Spleen (tissue), 11 donors: ENCODE results near the gene SLC10A2. TPM values are rescaled to one million over a fixed set of nuclear protein-coding genes. Genes with fewer than 3 reads are reported as not detected.

Source experiments
- DNase-seq: peaks from one replicate; pipeline ENCODE4 v3.0.0-alpha.2; 2020
- H3K27ac ChIP-seq, 8 donors: fragments of 200-600 bp; sonication (generic) in 7 of 8; 1 replicate in 4 of 8; 2 replicates in 4 of 8; pipeline versions ENCODE4 v1.5.0 to v1.8.0; 2016 to 2021; ENCODE audit warnings: inconsistent platforms in 4 of 8, mild to moderate bottlenecking in 4 of 8, moderate library complexity in 1 of 8
- H3K27me3 ChIP-seq, 7 donors: fragments of 200-600 bp; sonication (generic) in 6 of 7; replicated peaks in 1 of 7; 1 replicate in 4 of 7; 2 replicates in 3 of 7; pipeline versions ENCODE4 v1.5.0 to v1.8.0; 2016 to 2021; ENCODE audit warnings: inconsistent platforms in 3 of 7, mild to moderate bottlenecking in 1 of 7
- H3K36me3 ChIP-seq, 6 donors: fragments of 200-600 bp; sonication (generic) in 5 of 6; 1 replicate in 4 of 6; 2 replicates in 2 of 6; pipeline versions ENCODE4 v1.5.0 to v1.8.0; 2016 to 2021; ENCODE audit warnings: inconsistent platforms in 2 of 6
- H3K4me1 ChIP-seq, 6 donors: fragments of 200-600 bp; sonication (generic) in 5 of 6; 1 replicate in 3 of 6; 2 replicates in 3 of 6; pipeline versions ENCODE4 v1.5.0 to v1.8.0; 2016 to 2021; ENCODE audit warnings: inconsistent platforms in 3 of 6
- H3K4me3 ChIP-seq, 8 donors: fragments of 200-600 bp; sonication (generic) in 7 of 8; 1 replicate in 4 of 8; 2 replicates in 4 of 8; pipeline versions ENCODE4 v1.5.0 to v1.8.0; 2016 to 2021; ENCODE audit warnings: inconsistent platforms in 4 of 8, mild to moderate bottlenecking in 4 of 8, moderate library complexity in 2 of 8
- H3K9me3 ChIP-seq, 8 donors: fragments of 200-600 bp; sonication (generic) in 7 of 8; 1 replicate in 4 of 8; 2 replicates in 4 of 8; pipeline versions ENCODE4 v1.5.0 to v1.8.0; 2016 to 2021; ENCODE audit warnings: inconsistent platforms in 4 of 8
- POLR2A ChIP-seq, 3 donors: fragments of 450-650 bp; IDR thresholded peaks; one replicate each; pipeline ENCODE4 v1.5.1; 2017; ENCODE audit warnings: antibody characterized with exemption in 3 of 3, mild to moderate bottlenecking in 1 of 3
- POLR2AphosphoS5 ChIP-seq, 3 donors: sonication (generic); formaldehyde crosslinking; IDR thresholded peaks; one replicate each; pipeline ENCODE4 v1.5.1; 2017; ENCODE audit warnings: antibody characterized with exemption in 3 of 3
- WGBS, 5 donors: extraction: QIAGEN DNeasy Blood & Tissue Kit in 3 of 5; methylation state at CpG; one replicate each; pipeline versions ENCODE4 v1.1.5 to v1.1.7; 2013 to 2018; 5-methylcytosine and 5-hydroxymethylcytosine counted together
- intact Hi-C: fragments of 100-400 bp; cut with DNase I; formaldehyde crosslinking; loops from one replicate; pipeline ENCODE4 v1.15.0; 2023; ENCODE audit warnings: low total_unique reads
- polyA plus RNA-seq, 3 donors: library from polyadenylated mRNA; stranded (reverse); fragments of 200-250 nt; gene quantifications; one replicate each; pipeline ENCODE4 v1.2.1, GENCODE V29; 2013
- total RNA-seq, 7 donors: library from RNA; depleted of rRNA in 3 of 7; stranded (reverse); fragments of >200 nt in 3 of 7; fragmentation: NEBNext Ultra II Directional in 4 of 7; extraction: Animal tissue kit (Norgen Biotek cat#: 25700) in 4 of 7; gene quantifications; one replicate each; pipeline versions ENCODE4 v1.1.0 to v1.2.1, GENCODE V29; 2016 to 2021
- TF ChIP-seq, protein P1 (sequence below), 11 experiments: fragments of 200-600 bp in 7 of 11; fragments of 450-650 bp in 4 of 11; sonication (generic) in 4 of 11; IDR thresholded peaks in 8 of 11; conservative IDR thresholded peaks in 3 of 11; 1 replicate in 7 of 11; 2 replicates in 4 of 11; pipeline versions ENCODE4 v1.4.0 to v1.8.0; 2016 to 2021; ENCODE audit warnings: antibody characterized with exemption in 11 of 11, inconsistent platforms in 4 of 11, mild to moderate bottlenecking in 1 of 11
- donor health status: healthy with polysubstance abuse.
- donor health status: DM: no; HTN: no; CAD: no; lungs with moderate emphysema.
- donor health status: DM: no; HTN: no; CAD: no.
- donor health status: Bipolar disorder and iron deficiency.
- donor health status: healthy.
- donor health status: DM: no; HTN: no; CAD: no.
- donor health status: DM: yes; HTN: yes; CAD: no.

SLC10A2 gene
- total and polyA plus RNA-seq, 10 donors: not detected

DNA sequence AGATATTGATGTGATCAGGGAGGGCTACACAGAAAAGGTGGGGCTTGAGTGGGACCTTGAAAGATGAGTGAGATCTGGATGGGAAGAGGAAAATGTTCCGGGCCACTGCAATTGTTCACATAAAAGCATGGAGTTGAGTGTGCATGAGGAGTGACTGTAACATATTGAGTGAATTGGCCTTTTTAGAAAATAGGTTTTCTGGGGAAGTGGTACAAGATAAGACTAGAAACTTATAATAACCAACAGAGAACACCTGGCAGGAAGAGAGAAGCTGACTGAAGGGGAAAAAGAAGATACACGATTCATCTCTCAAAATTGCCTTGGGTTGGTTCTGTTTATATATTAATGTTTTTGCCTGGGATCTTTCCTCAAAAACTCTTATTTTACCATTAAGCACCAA, 32.2 kb downstream of the SLC10A2 start:
- intact Hi-C loops: no loop called here
- Histone ChIP-seq H3K4me3 (no peak overlapping the region), H3K27me3 (no peaks in the 10 kb centered on the region), H3K27ac (no peak overlapping the region), H3K9me3 (peaks cover 0 to 4% (median 0%) of the 10 kb centered on the region in 8 donors), H3K4me1 (peaks cover 0 to 26% (median 4%) of the 10 kb centered on the region in 6 donors), H3K36me3 (no peaks in the 10 kb centered on the region)
- no peak for DNase-seq
- TF ChIP-seq, protein P1, sequence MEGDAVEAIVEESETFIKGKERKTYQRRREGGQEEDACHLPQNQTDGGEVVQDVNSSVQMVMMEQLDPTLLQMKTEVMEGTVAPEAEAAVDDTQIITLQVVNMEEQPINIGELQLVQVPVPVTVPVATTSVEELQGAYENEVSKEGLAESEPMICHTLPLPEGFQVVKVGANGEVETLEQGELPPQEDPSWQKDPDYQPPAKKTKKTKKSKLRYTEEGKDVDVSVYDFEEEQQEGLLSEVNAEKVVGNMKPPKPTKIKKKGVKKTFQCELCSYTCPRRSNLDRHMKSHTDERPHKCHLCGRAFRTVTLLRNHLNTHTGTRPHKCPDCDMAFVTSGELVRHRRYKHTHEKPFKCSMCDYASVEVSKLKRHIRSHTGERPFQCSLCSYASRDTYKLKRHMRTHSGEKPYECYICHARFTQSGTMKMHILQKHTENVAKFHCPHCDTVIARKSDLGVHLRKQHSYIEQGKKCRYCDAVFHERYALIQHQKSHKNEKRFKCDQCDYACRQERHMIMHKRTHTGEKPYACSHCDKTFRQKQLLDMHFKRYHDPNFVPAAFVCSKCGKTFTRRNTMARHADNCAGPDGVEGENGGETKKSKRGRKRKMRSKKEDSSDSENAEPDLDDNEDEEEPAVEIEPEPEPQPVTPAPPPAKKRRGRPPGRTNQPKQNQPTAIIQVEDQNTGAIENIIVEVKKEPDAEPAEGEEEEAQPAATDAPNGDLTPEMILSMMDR (IDR thresholded peaks at IDR 0.05 in 8 of 11, conservative IDR thresholded peaks at IDR 0.05 in 3 of 11): no peak
- no peak for TF ChIP-seq POLR2A (IDR thresholded peaks at IDR 0.05)
- TF ChIP-seq POLR2AphosphoS5 (IDR thresholded peaks at IDR 0.05): no peak
- WGBS, 5 donors: 44 to 61% (median 47%) methylated on average over 2 of the region's 2 CpGs

DNA sequence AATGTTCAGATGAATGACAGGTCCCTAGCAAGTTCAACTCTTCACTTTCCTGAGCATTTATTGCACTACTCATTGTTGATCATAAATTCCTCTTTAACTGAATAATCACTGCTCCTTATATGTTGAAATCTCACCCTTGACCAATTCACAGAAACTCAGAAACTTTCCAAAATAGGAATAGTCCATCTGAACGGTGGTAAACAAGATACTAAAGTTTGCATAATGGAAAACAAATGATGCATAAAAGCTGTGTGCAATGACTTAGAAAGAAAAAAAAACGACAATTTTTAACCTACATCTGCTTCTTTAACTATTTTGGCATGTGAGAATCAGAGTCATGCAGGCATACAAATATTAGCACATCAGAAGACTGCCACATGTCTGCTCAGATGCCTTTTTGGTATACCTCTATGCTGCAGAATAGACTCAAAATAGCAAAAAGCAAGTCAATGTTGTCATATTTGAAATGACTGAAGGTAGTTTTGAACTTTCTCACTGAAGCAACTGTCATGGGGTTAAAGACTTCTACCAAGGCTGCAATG, 34.8 kb downstream of the SLC10A2 start:
- Histone ChIP-seq H3K27me3 (no peaks in the 10 kb centered on the region), H3K9me3 (peaks cover 0 to 19% (median 15%) of the 10 kb centered on the region in 8 donors), H3K36me3 (no peaks in the 10 kb centered on the region), H3K27ac (peak overlapping the region in 3 of 8 donors; percentile 4 to 50 (median 7)), H3K4me3 (no peak overlapping the region), H3K4me1 (peaks cover 0 to 26% (median 4%) of the 10 kb centered on the region in 6 donors)
- WGBS, 5 donors: 33 to 55% (median 45%) methylated on average over 2 of the region's 2 CpGs
- intact Hi-C loops: no loop called here
- TF ChIP-seq POLR2A (IDR thresholded peaks at IDR 0.05) (no peak), POLR2AphosphoS5 (IDR thresholded peaks at IDR 0.05) (no peak)
- TF ChIP-seq, protein P1 (IDR thresholded peaks at IDR 0.05 in 8 of 11, conservative IDR thresholded peaks at IDR 0.05 in 3 of 11): no peak
- DNase-seq: no peak

DNA sequence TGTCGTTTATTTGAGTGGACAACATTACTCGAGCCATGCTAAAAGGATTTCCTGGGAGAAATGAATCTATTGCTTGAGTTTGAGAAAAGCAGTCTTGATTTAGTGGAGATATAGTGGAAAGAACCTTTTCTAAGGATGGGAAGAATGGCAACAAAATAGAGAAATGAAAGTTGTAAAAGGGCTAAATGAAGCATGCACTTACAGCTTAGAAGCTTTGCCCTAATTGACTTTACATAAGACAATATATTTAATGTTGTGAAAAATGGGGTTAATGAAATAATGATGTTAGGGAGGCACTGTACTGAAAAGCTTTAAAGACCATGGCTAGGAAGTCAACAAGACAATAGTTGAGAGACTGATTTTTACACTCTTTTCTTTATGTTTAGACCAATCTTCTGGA, 35.4 kb downstream of the SLC10A2 start:
- DNase-seq: no peak
- H3K27me3 ChIP-seq: no peaks in the 10 kb centered on the region
- H3K27ac ChIP-seq: peak overlapping the region in 3 of 8 donors; percentile 4 to 50 (median 7)
- peaks cover 0 to 26% (median 4%) of the 10 kb centered on the region in 6 donors for H3K4me1 ChIP-seq
- H3K9me3 ChIP-seq: peaks cover 0 to 25% (median 22%) of the 10 kb centered on the region in 8 donors
- 63 to 83% (median 75%) methylated on average over 2 of the region's 2 CpGs for WGBS, 5 donors
- no peaks in the 10 kb centered on the region for H3K36me3 ChIP-seq
- H3K4me3 ChIP-seq: no peak overlapping the region
- no peak for TF ChIP-seq POLR2AphosphoS5 (IDR thresholded peaks at IDR 0.05)
- TF ChIP-seq, protein P1 (IDR thresholded peaks at IDR 0.05 in 8 of 11, conservative IDR thresholded peaks at IDR 0.05 in 3 of 11): no peak
- no peak for TF ChIP-seq POLR2A (IDR thresholded peaks at IDR 0.05)
- intact Hi-C loops: no loop called here

DNA sequence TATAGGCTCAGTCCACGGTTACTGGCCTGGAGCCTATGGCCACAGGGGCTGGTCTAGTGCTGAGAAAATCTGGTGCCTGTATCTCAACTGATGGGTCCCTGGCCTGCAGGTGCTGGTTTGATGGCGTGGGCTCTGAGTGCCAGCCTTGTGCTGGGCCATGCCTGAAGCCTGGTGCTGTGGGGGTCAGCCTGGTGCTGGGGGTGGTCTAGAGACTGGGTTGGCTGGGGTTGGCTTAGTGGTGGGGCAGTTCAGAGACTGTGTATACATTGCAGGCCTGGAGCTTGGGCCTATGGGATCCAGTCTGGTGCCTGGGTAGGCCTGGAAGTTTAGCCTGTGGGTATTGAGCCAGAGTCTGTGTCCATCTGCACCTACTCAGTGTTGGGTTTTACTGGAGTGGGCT, 36.4 kb downstream of the SLC10A2 start:
- Histone ChIP-seq H3K9me3 (peaks cover 3 to 35% (median 31%) of the 10 kb centered on the region in 8 donors), H3K27me3 (no peaks in the 10 kb centered on the region), H3K4me1 (peaks cover 0 to 26% (median 4%) of the 10 kb centered on the region in 6 donors), H3K27ac (no peak overlapping the region), H3K36me3 (no peaks in the 10 kb centered on the region), H3K4me3 (no peak overlapping the region)
- DNase-seq: no peak
- intact Hi-C loops: no loop called here
- 66 to 87% (median 81%) methylated on average over 1 to 2 of the region's 2 CpGs for WGBS, 5 donors
- TF ChIP-seq, protein P1 (IDR thresholded peaks at IDR 0.05 in 8 of 11, conservative IDR thresholded peaks at IDR 0.05 in 3 of 11): no peak
- TF ChIP-seq POLR2AphosphoS5 (IDR thresholded peaks at IDR 0.05) (no peak), POLR2A (IDR thresholded peaks at IDR 0.05) (no peak)
